Stimulated activated CD8-positive, alpha-beta memory T cell treated with anti-CD3 and anti-CD28 coated beads, Interleukin-7, amount 100 ng/mL, for 1 hour (primary cell): ENCODE measurements around the gene ECE1.

Source experiments
- DNase-seq, 2 donors: peaks; one replicate each; pipeline ENCODE4 v3.0.0-alpha.2; 2020; ENCODE audit warnings: low read depth in 2 of 2

ECE1 gene

GRCh38 chr1:21254335-21254951 is 35.8 kb downstream of the ECE1 start:
- no peak for DNase-seq

- DNase-seq, result no peak
These were observed 38.3 kb downstream of the ECE1 start for GRCh38 chr1:21251773-21252471.

- no peak for DNase-seq
These were observed 40.2 kb downstream of the ECE1 start for GRCh38 chr1:21249940-21250493.

GRCh38 chr1:21247892-21248715 is 42.2 kb downstream of the ECE1 start:
- DNase-seq, result no peak

GRCh38 chr1:21246905-21247642 is 43.2 kb downstream of the ECE1 start:
- DNase-seq, result no peak

GRCh38 chr1:21245688-21246229 is 44.5 kb downstream of the ECE1 start:
- DNase-seq, result no peak

GRCh38 chr1:21244986-21245687 is 45.1 kb downstream of the ECE1 start:
- DNase-seq, result no peak

- no peak for DNase-seq
These were observed 46.1 kb downstream of the ECE1 start for GRCh38 chr1:21244154-21244553.

GRCh38 chr1:21242846-21243245 is 47.4 kb downstream of the ECE1 start:
- no peak for DNase-seq

GRCh38 chr1:21241771-21242581 is 48.3 kb downstream of the ECE1 start:
- no peak for DNase-seq

GRCh38 chr1:21240706-21241105 is 49.6 kb downstream of the ECE1 start:
- no peak for DNase-seq

- DNase-seq, result no peak
These were observed 51.0 kb downstream of the ECE1 start for GRCh38 chr1:21239221-21239620.

GRCh38 chr1:21238141-21238800 is 52.0 kb downstream of the ECE1 start:
- no peak for DNase-seq

- DNase-seq, result no peak
These were observed 52.7 kb downstream of the ECE1 start for GRCh38 chr1:21237446-21238088.

GRCh38 chr1:21236178-21236577 is 54.1 kb downstream of the ECE1 start:
- no peak for DNase-seq

GRCh38 chr1:21234779-21235178 is 55.5 kb downstream of the ECE1 start:
- DNase-seq, result no peak

GRCh38 chr1:21233490-21233889 is 56.8 kb downstream of the ECE1 start:
- DNase-seq, result no peak

- DNase-seq, result no peak
These were observed 58.2 kb downstream of the ECE1 start for GRCh38 chr1:21232044-21232443.
